AG10803 (cell line): ENCODE data around the gene ZSWIM4.

Experiments used
- DNase-seq: peaks from one replicate; pipeline ENCODE4 v3.0.0; 2010; ENCODE audit warnings: low read depth
- H3K4me3 ChIP-seq: 2 replicates; pipeline ENCODE4 v1.5.1; 2011; ENCODE audit warnings: mild to moderate bottlenecking, low read length, control low read depth
- CTCF ChIP-seq: conservative IDR thresholded peaks from 2 replicates; pipeline ENCODE4 v1.5.1; 2011; ENCODE audit warnings: mild to moderate bottlenecking, low read length, control low read depth, inconsistent platforms

The ZSWIM4 gene

GRCh38 chr19:13813147-13813546 lies 17.9 kb downstream of the ZSWIM4 start:
- no peak for DNase-seq
- no peak overlapping the region for H3K4me3 ChIP-seq
- no peak for TF ChIP-seq CTCF

GRCh38 chr19:13814550-13814949 lies 19.3 kb downstream of the ZSWIM4 start:
- no peak for DNase-seq
- H3K4me3 ChIP-seq: no peak overlapping the region
- no peak for TF ChIP-seq CTCF

- DNase-seq: no peak
- H3K4me3 ChIP-seq: no peak overlapping the region
- no peak for TF ChIP-seq CTCF
These were observed 21.9 kb downstream of the ZSWIM4 start for GRCh38 chr19:13817018-13817614.

GRCh38 chr19:13817615-13818371 lies 22.6 kb downstream of the ZSWIM4 start:
- no peak overlapping the region for H3K4me3 ChIP-seq
- no peak for DNase-seq
- TF ChIP-seq CTCF: no peak

- DNase-seq: no peak
- H3K4me3 ChIP-seq: no peak overlapping the region
- no peak for TF ChIP-seq CTCF
These were observed 24.0 kb downstream of the ZSWIM4 start for GRCh38 chr19:13819238-13819637.

GRCh38 chr19:13821292-13821691 lies 26.0 kb downstream of the ZSWIM4 start:
- no peak for DNase-seq
- no peak for TF ChIP-seq CTCF
- H3K4me3 ChIP-seq: no peak overlapping the region

- no peak for TF ChIP-seq CTCF
- DNase-seq: no peak
- H3K4me3 ChIP-seq: no peak overlapping the region
These were observed 28.0 kb downstream of the ZSWIM4 start for GRCh38 chr19:13823256-13823655.
